Activated naive CD8-positive, alpha-beta T cell treated with anti-CD3 and anti-CD28 coated beads, Interleukin-2, amount 10 ng/mL, durations not matched to agents 7 days and 5 days (primary cell): ENCODE results near the gene ZBTB38. TPM values are rescaled to one million over a fixed set of nuclear protein-coding genes. Genes with fewer than 3 reads are reported as not detected.

Source experiments
- ATAC-seq: fragments of 150-1000 bp; cut with Tn5 transposase; one replicate; pipeline ENCODE4 v1.10.0; 2021; ENCODE audit warnings: low read depth, moderate library complexity
- POLR2A ChIA-PET: fragments of 350-600 bp; sonication (Branson Sonifier 250); formaldehyde crosslinking; loops from one replicate; lab custom pipeline; 2021; ENCODE audit warnings: antibody characterized with exemption; lab: Charles Lee
- DNase-seq: peaks from one replicate; pipeline ENCODE4 v3.0.0; 2021
- H3K27ac Mint-ChIP-seq: one replicate; pipeline ENCODE4 v1.8.0; 2022; ENCODE audit warnings: mild to moderate bottlenecking, mixed read lengths
- H3K27me3 Mint-ChIP-seq: one replicate; pipeline ENCODE4 v1.8.0; 2022; ENCODE audit warnings: mild to moderate bottlenecking, moderate library complexity, mixed read lengths
- H3K36me3 Mint-ChIP-seq: one replicate; pipeline ENCODE4 v1.8.0; 2021; ENCODE audit warnings: mild to moderate bottlenecking, mixed read lengths
- H3K4me1 Mint-ChIP-seq: one replicate; pipeline ENCODE4 v1.8.0; 2021; ENCODE audit warnings: mixed read lengths
- H3K4me3 Mint-ChIP-seq: one replicate; pipeline ENCODE4 v1.8.0; 2022; ENCODE audit warnings: mild to moderate bottlenecking, moderate library complexity, mixed read lengths
- H3K9me3 Mint-ChIP-seq: one replicate; pipeline ENCODE4 v1.8.0; 2021; ENCODE audit warnings: mixed read lengths
- total RNA-seq, 2 experiments: library from RNA; stranded (reverse); gene quantifications; one replicate each; pipeline ENCODE4 v1.2.3, GENCODE V29; 2021

The ZBTB38 gene
- total RNA-seq, 2 experiments from 2014 or later: 50.1 to 55.1 TPM

- no peak overlapping the region for H3K27ac Mint-ChIP-seq
- peaks cover 2% of the 10 kb centered on the region for H3K27me3 Mint-ChIP-seq
- H3K4me3 Mint-ChIP-seq: no peak overlapping the region
- POLR2A ChIA-PET: no interaction called here
- peaks cover 1% of the 10 kb centered on the region for H3K36me3 Mint-ChIP-seq
- no peaks in the 10 kb centered on the region for H3K4me1 Mint-ChIP-seq
- DNase-seq (no peak), ATAC-seq (no peak)
- H3K9me3 Mint-ChIP-seq: no peaks in the 10 kb centered on the region
These were observed 35.9 kb upstream of the ZBTB38 start for GRCh38 chr3:141332416-141332815.

GRCh38 chr3:141333836-141334626 lies 34.3 kb upstream of the ZBTB38 start:
- DNase-seq (no peak), ATAC-seq (no peak)
- peaks cover 2% of the 10 kb centered on the region for H3K27me3 Mint-ChIP-seq
- no peak overlapping the region for H3K4me3 Mint-ChIP-seq
- no peaks in the 10 kb centered on the region for H3K9me3 Mint-ChIP-seq
- no peaks in the 10 kb centered on the region for H3K36me3 Mint-ChIP-seq
- POLR2A ChIA-PET: interaction anchor here (0.7 kb wide), 1 partner anchor 119 kb away, joined by 5 read pairs; no protein-coding TSS in a partner anchor
- H3K27ac Mint-ChIP-seq: no peak overlapping the region
- H3K4me1 Mint-ChIP-seq: no peaks in the 10 kb centered on the region

- Mint-ChIP-seq H3K27me3 (peaks cover 2% of the 10 kb centered on the region), H3K4me3 (no peak overlapping the region), H3K4me1 (no peaks in the 10 kb centered on the region), H3K9me3 (no peaks in the 10 kb centered on the region), H3K27ac (no peak overlapping the region), H3K36me3 (no peaks in the 10 kb centered on the region)
- ATAC-seq (no peak), DNase-seq (no peak)
- POLR2A ChIA-PET: interaction anchor here (0.7 kb wide), 1 partner anchor 118 kb away, joined by 5 read pairs; no protein-coding TSS in a partner anchor
These were observed 33.6 kb upstream of the ZBTB38 start for GRCh38 chr3:141334627-141335250.

GRCh38 chr3:141335531-141336061 lies 32.7 kb upstream of the ZBTB38 start:
- Mint-ChIP-seq H3K4me3 (no peak overlapping the region), H3K36me3 (no peaks in the 10 kb centered on the region), H3K27me3 (peaks cover 2% of the 10 kb centered on the region), H3K9me3 (no peaks in the 10 kb centered on the region), H3K4me1 (no peaks in the 10 kb centered on the region), H3K27ac (no peak overlapping the region)
- POLR2A ChIA-PET: no interaction called here
- ATAC-seq (no peak), DNase-seq (no peak)

- Mint-ChIP-seq H3K27me3 (peaks cover 8% of the 10 kb centered on the region), H3K27ac (no peak overlapping the region), H3K4me1 (no peaks in the 10 kb centered on the region), H3K36me3 (no peaks in the 10 kb centered on the region), H3K4me3 (no peak overlapping the region), H3K9me3 (peaks cover 2% of the 10 kb centered on the region)
- POLR2A ChIA-PET: no interaction called here
- ATAC-seq (no peak), DNase-seq (no peak)
These were observed 31.4 kb upstream of the ZBTB38 start for GRCh38 chr3:141336672-141337522.

GRCh38 chr3:141337523-141337854 lies 30.8 kb upstream of the ZBTB38 start:
- Mint-ChIP-seq H3K4me3 (no peak overlapping the region), H3K27me3 (peaks cover 8% of the 10 kb centered on the region), H3K36me3 (no peaks in the 10 kb centered on the region), H3K27ac (no peak overlapping the region), H3K4me1 (no peaks in the 10 kb centered on the region), H3K9me3 (peaks cover 2% of the 10 kb centered on the region)
- no peak for ATAC-seq
- DNase-seq: no peak
- POLR2A ChIA-PET: no interaction called here

GRCh38 chr3:141337991-141338390 lies 30.3 kb upstream of the ZBTB38 start:
- Mint-ChIP-seq H3K36me3 (no peaks in the 10 kb centered on the region), H3K27me3 (peaks cover 10% of the 10 kb centered on the region), H3K9me3 (peaks cover 2% of the 10 kb centered on the region), H3K4me3 (no peak overlapping the region), H3K4me1 (no peaks in the 10 kb centered on the region), H3K27ac (no peak overlapping the region)
- POLR2A ChIA-PET: no interaction called here
- no peak for DNase-seq
- no peak for ATAC-seq

- no peak for DNase-seq
- Mint-ChIP-seq H3K27me3 (peaks cover 10% of the 10 kb centered on the region), H3K9me3 (peaks cover 2% of the 10 kb centered on the region), H3K27ac (no peak overlapping the region), H3K36me3 (no peaks in the 10 kb centered on the region), H3K4me3 (no peak overlapping the region), H3K4me1 (no peaks in the 10 kb centered on the region)
- POLR2A ChIA-PET: no interaction called here
- ATAC-seq: no peak
These were observed 29.4 kb upstream of the ZBTB38 start for GRCh38 chr3:141338881-141339280.

- Mint-ChIP-seq H3K9me3 (peaks cover 2% of the 10 kb centered on the region), H3K27me3 (peaks cover 11% of the 10 kb centered on the region), H3K4me1 (no peaks in the 10 kb centered on the region), H3K36me3 (no peaks in the 10 kb centered on the region), H3K4me3 (no peak overlapping the region), H3K27ac (no peak overlapping the region)
- ATAC-seq (no peak), DNase-seq (no peak)
- POLR2A ChIA-PET: no interaction called here
These were observed 26.8 kb upstream of the ZBTB38 start for GRCh38 chr3:141341536-141341935.

GRCh38 chr3:141342386-141342785 lies 25.9 kb upstream of the ZBTB38 start:
- H3K4me3 Mint-ChIP-seq: no peak overlapping the region
- H3K9me3 Mint-ChIP-seq: peaks cover 2% of the 10 kb centered on the region
- H3K4me1 Mint-ChIP-seq: no peaks in the 10 kb centered on the region
- ATAC-seq: no peak
- H3K36me3 Mint-ChIP-seq: no peaks in the 10 kb centered on the region
- DNase-seq: no peak
- no peak overlapping the region for H3K27ac Mint-ChIP-seq
- peaks cover 11% of the 10 kb centered on the region for H3K27me3 Mint-ChIP-seq
- POLR2A ChIA-PET: no interaction called here

GRCh38 chr3:141343077-141343476 lies 25.2 kb upstream of the ZBTB38 start:
- POLR2A ChIA-PET: no interaction called here
- Mint-ChIP-seq H3K36me3 (no peaks in the 10 kb centered on the region), H3K9me3 (peaks cover 2% of the 10 kb centered on the region), H3K27ac (no peak overlapping the region), H3K4me1 (no peaks in the 10 kb centered on the region), H3K4me3 (no peak overlapping the region), H3K27me3 (peaks cover 11% of the 10 kb centered on the region)
- ATAC-seq (no peak), DNase-seq (no peak)

GRCh38 chr3:141343865-141344271 lies 24.4 kb upstream of the ZBTB38 start:
- POLR2A ChIA-PET: no interaction called here
- no peak overlapping the region for H3K4me3 Mint-ChIP-seq
- ATAC-seq (no peak), DNase-seq (no peak)
- no peak overlapping the region for H3K27ac Mint-ChIP-seq
- no peaks in the 10 kb centered on the region for H3K4me1 Mint-ChIP-seq
- no peaks in the 10 kb centered on the region for H3K36me3 Mint-ChIP-seq
- H3K9me3 Mint-ChIP-seq: peaks cover 4% of the 10 kb centered on the region
- peaks cover 11% of the 10 kb centered on the region for H3K27me3 Mint-ChIP-seq

GRCh38 chr3:141345528-141345927 lies 22.8 kb upstream of the ZBTB38 start:
- ATAC-seq: no peak
- peaks cover 13% of the 10 kb centered on the region for H3K27me3 Mint-ChIP-seq

More at GRCh38 chr3:141345528-141345927, 22.8 kb upstream of the ZBTB38 start:
- no peaks in the 10 kb centered on the region for H3K36me3 Mint-ChIP-seq
- peaks cover 6% of the 10 kb centered on the region for H3K9me3 Mint-ChIP-seq
- no peak overlapping the region for H3K27ac Mint-ChIP-seq
- POLR2A ChIA-PET: no interaction called here
- DNase-seq: no peak
- H3K4me3 Mint-ChIP-seq: no peak overlapping the region
- H3K4me1 Mint-ChIP-seq: no peaks in the 10 kb centered on the region
